ENCODE results near the gene GPX6.
"Not testable (repeated sequence)": the region's sequence is repeated elsewhere in the genome, so short reads cannot be mapped to it uniquely, and the experiment has no call there.

DNA sequence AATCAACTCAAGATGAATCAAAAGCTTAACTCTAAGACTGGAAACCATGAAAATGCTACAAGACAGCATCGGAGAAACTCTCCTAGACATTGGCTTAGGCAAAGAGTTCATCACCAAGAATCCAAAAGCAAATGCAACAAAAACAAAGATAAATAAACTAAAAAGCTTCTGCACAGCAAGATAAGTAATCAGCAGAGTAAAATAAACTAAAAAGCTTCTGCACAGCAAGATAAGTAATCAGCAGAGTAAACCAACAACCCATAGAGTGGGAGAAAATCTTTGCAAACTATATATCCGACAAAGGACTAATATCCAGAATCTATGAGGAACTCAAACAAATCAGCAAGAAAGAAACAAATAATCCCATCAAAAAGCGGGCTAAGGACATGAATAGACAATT lies 31.4 kb upstream of the GPX6 start:
- TF ChIP-seq, protein P1, sequence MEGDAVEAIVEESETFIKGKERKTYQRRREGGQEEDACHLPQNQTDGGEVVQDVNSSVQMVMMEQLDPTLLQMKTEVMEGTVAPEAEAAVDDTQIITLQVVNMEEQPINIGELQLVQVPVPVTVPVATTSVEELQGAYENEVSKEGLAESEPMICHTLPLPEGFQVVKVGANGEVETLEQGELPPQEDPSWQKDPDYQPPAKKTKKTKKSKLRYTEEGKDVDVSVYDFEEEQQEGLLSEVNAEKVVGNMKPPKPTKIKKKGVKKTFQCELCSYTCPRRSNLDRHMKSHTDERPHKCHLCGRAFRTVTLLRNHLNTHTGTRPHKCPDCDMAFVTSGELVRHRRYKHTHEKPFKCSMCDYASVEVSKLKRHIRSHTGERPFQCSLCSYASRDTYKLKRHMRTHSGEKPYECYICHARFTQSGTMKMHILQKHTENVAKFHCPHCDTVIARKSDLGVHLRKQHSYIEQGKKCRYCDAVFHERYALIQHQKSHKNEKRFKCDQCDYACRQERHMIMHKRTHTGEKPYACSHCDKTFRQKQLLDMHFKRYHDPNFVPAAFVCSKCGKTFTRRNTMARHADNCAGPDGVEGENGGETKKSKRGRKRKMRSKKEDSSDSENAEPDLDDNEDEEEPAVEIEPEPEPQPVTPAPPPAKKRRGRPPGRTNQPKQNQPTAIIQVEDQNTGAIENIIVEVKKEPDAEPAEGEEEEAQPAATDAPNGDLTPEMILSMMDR (IDR thresholded peaks at IDR 0.05) = not testable (repeated sequence)
- TF ChIP-seq POLR2A (IDR thresholded peaks at IDR 0.05) = not testable (repeated sequence)
